Measurements from ENCODE around the gene SLC37A4. TPM values are rescaled to one million over a fixed set of nuclear protein-coding genes. Genes with fewer than 3 reads are reported as not detected.

The SLC37A4 gene
- total and polyA plus RNA-seq, 10 donors, result 8.2 to 26.0 (median 13.9) TPM

GRCh38 chr11:119016216-119017009, 14.3 kb downstream of the SLC37A4 start:
- WGBS, 5 donors, result 71 to 83% (median 77%) methylated on average over 14 of the region's 14 CpGs
- peaks cover 37 to 64% (median 51%) of the 10 kb centered on the region in 6 donors for H3K4me1 ChIP-seq
- DNase-seq, result peak; percentile 34
- peak overlapping the region in 5 of 8 donors; percentile 86 to 93 (median 89) for H3K4me3 ChIP-seq
- H3K27ac ChIP-seq, result peak overlapping the region in 6 of 8 donors; percentile 94 to 99 (median 98)
- intact Hi-C loops (cut with DNase I; ENCODE audit: low total_unique reads), result no loop called here
- H3K27me3 ChIP-seq (replicated peaks in 1 of 7), result no peaks in the 10 kb centered on the region
- peaks cover 0 to 73% (median 54%) of the 10 kb centered on the region in 6 donors for H3K36me3 ChIP-seq
- TF ChIP-seq POLR2AphosphoS5 (IDR thresholded peaks at IDR 0.05), result no peak
- no peaks in the 10 kb centered on the region for H3K9me3 ChIP-seq

DNA sequence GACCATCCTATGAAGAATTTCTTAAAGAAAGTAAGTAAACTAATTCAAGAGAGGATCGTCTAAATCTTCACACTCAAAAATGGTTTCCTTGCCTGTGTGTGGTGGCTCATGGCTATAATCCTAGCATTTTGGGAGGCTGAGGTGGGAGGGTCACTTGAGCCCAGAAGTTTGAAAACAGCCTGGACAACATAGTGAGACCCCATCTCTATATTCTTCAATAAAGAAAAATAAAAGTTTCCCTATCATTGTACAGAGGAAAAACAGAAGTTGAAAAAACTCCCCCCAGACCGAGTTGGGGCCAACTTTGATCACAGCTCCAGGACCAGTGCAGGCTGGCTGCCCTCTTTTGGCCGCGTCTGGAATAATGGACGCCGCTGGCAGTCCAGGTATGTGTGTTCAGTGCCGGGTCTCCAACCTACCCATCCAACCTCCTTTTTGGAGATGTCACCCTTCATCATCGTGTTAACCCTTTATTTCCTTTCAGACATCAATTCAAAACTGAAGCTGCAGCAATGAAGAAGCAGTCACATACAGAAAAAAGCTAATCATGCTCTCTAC, 15.5 kb downstream of the SLC37A4 start:
- no peaks in the 10 kb centered on the region for H3K27me3 ChIP-seq (replicated peaks in 1 of 7)
- peaks cover 28 to 51% (median 39%) of the 10 kb centered on the region in 6 donors for H3K4me1 ChIP-seq
- no peak for DNase-seq
- no peaks in the 10 kb centered on the region for H3K9me3 ChIP-seq
- no peak overlapping the region for H3K4me3 ChIP-seq
- intact Hi-C loops (cut with DNase I; ENCODE audit: low total_unique reads), result no loop called here
- 72 to 80% (median 77%) methylated on average over 8 of the region's 8 CpGs for WGBS, 5 donors
- no peak overlapping the region for H3K27ac ChIP-seq
- peak in 1 of 3 donors; percentile 28 for TF ChIP-seq POLR2AphosphoS5 (IDR thresholded peaks at IDR 0.05)
- TF ChIP-seq POLR2A (IDR thresholded peaks at IDR 0.05), result no peak
- peaks cover 0 to 73% (median 62%) of the 10 kb centered on the region in 6 donors for H3K36me3 ChIP-seq

- WGBS, 5 donors, result 92 to 97% (median 95%) methylated on average over 17 of the region's 17 CpGs
- intact Hi-C loops (cut with DNase I; ENCODE audit: low total_unique reads), result no loop called here
- H3K9me3 ChIP-seq, result no peaks in the 10 kb centered on the region
- DNase-seq, result peak; percentile 52
- peaks cover 21 to 43% (median 31%) of the 10 kb centered on the region in 6 donors for H3K4me1 ChIP-seq
- no peaks in the 10 kb centered on the region for H3K27me3 ChIP-seq (replicated peaks in 1 of 7)
- TF ChIP-seq CTCF (IDR thresholded peaks at IDR 0.05 in 8 of 11, conservative IDR thresholded peaks at IDR 0.05 in 3 of 11) (no peak), POLR2A (IDR thresholded peaks at IDR 0.05) (no peak), POLR2AphosphoS5 (IDR thresholded peaks at IDR 0.05) (peak in 1 of 3 donors; percentile 23)
- no peak overlapping the region for H3K4me3 ChIP-seq
- H3K27ac ChIP-seq, result no peak overlapping the region
- peaks cover 0 to 79% (median 62%) of the 10 kb centered on the region in 6 donors for H3K36me3 ChIP-seq
Observed at GRCh38 chr11:119014209-119014924, 16.3 kb downstream of the SLC37A4 start.

DNA sequence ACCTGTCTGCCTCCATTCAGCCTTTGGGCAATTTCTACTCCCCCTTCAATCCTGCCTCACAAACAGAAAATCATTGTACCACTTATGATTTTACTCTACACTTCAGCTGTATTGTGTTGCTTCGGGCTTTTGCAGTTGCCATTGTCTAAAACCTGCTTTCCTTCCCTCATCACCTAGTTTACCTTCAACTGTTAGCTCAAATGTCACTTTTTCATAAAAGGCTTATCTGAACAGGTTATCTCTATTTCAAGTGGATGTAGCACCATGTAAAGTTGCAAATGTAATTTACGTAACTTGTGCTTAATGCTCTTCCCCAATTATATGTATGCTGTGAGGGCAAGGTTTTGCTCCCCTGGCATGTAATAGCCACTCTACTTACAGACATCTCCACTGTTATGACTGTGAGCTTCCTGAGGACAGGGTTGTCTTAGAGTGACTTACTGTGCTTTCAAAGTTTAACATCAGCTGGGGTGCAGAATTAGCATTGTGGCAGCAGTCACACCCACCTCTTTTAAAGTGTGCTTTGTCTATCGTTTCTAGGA, 18.0 kb downstream of the SLC37A4 start:
- no peaks in the 10 kb centered on the region for H3K9me3 ChIP-seq
- intact Hi-C loops (cut with DNase I; ENCODE audit: low total_unique reads), result no loop called here
- H3K4me3 ChIP-seq, result no peak overlapping the region
- 78 to 90% (median 86%) methylated on average over 3 of the region's 3 CpGs for WGBS, 5 donors
- TF ChIP-seq POLR2AphosphoS5 (IDR thresholded peaks at IDR 0.05), result no peak
- no peak for TF ChIP-seq POLR2A (IDR thresholded peaks at IDR 0.05)
- no peak for TF ChIP-seq CTCF (IDR thresholded peaks at IDR 0.05 in 8 of 11, conservative IDR thresholded peaks at IDR 0.05 in 3 of 11)
- peak overlapping the region in 1 of 8 donors; percentile 3 for H3K27ac ChIP-seq
- H3K36me3 ChIP-seq, result peaks cover 0 to 95% (median 72%) of the 10 kb centered on the region in 6 donors
- H3K27me3 ChIP-seq (replicated peaks in 1 of 7), result no peaks in the 10 kb centered on the region
- H3K4me1 ChIP-seq, result peaks cover 21 to 35% (median 28%) of the 10 kb centered on the region in 6 donors
- DNase-seq, result no peak
